IMR-90 (cell line): Measurements from ENCODE around the gene CNTN3. TPM values are rescaled to one million over a fixed set of nuclear protein-coding genes. Genes with fewer than 3 reads are reported as not detected.

Source experiments
- ATAC-seq: fragments of 200-7000 bp; cut with Tn5 transposase; 2 replicates; pipeline ENCODE4 v1.9.1; 2020; ENCODE audit warnings: low read depth, mild to moderate bottlenecking, moderate library complexity
- BruUV-seq: library from RNA; stranded (reverse); fragments of 400-500 nt; replicated peaks from 2 replicates; lab custom pipeline; 2021; lab: Mats Ljungman, UMichigan
- CTCF ChIA-PET: fragments of 300-600 bp; formaldehyde crosslinking; extraction: SDS; loops from one replicate; lab custom pipeline; 2021; ENCODE audit warnings: antibody characterized with exemption; lab: Yijun Ruan, JAX
- POLR2A ChIA-PET: fragments of 300-600 bp; sonication (Branson Sonifier 250); formaldehyde crosslinking; loops from one replicate; lab custom pipeline; 2022; ENCODE audit warnings: antibody characterized with exemption; ENCODE audit not compliant: unreplicated experiment; lab: Charles Lee
- DNase-seq: peaks from one replicate; pipeline ENCODE4 v3.0.0; 2013
- H2AFZ ChIP-seq: replicated peaks from 2 replicates; pipeline ENCODE3; 2013; ENCODE audit warnings: low read length, mild to moderate bottlenecking; ENCODE audit not compliant: poor library complexity
- H2AK5ac ChIP-seq: 2 replicates; pipeline ENCODE4 v1.6.1; 2013; ENCODE audit warnings: low read depth, low read length, inconsistent platforms
- H2AK9ac ChIP-seq: replicated peaks from 2 replicates; pipeline ENCODE3; 2013; ENCODE audit warnings: mild to moderate bottlenecking, low read depth, low read length, moderate library complexity; ENCODE audit not compliant: poor library complexity
- H2BK120ac ChIP-seq: 2 replicates; pipeline ENCODE4 v1.6.1; 2013; ENCODE audit warnings: low read depth, low read length, inconsistent platforms
- H2BK15ac ChIP-seq: 3 replicates; pipeline ENCODE4 v1.6.1; 2013; ENCODE audit warnings: low read depth, low read length, inconsistent platforms
- H2BK20ac ChIP-seq: 2 replicates; pipeline ENCODE4 v1.6.1; 2013; ENCODE audit warnings: low read depth, mild to moderate bottlenecking, inconsistent platforms, low read length, moderate library complexity
- H2BK5ac ChIP-seq: 2 replicates; pipeline ENCODE4 v1.6.1; 2013; ENCODE audit warnings: mild to moderate bottlenecking, low read depth, low read length, inconsistent platforms; ENCODE audit not compliant: poor library complexity, severe bottlenecking
- H3K14ac ChIP-seq: replicated peaks from 2 replicates; pipeline ENCODE4 v1.6.1; 2013; ENCODE audit warnings: low read depth, low read length, inconsistent platforms
- H3K18ac ChIP-seq: 2 replicates; pipeline ENCODE4 v1.6.1; 2013; ENCODE audit warnings: low read depth, low read length, control low read depth
- H3K23ac ChIP-seq: 2 replicates; pipeline ENCODE4 v1.6.1; 2013; ENCODE audit warnings: low read depth, low read length, inconsistent platforms
- H3K27ac ChIP-seq: 2 replicates; pipeline ENCODE4 v1.5.1; 2013; ENCODE audit warnings: mild to moderate bottlenecking, control low read depth, low read length; ENCODE audit not compliant: insufficient read depth
- H3K27me3 ChIP-seq: 2 replicates; pipeline ENCODE4 v1.6.1; 2013; ENCODE audit warnings: low read length; ENCODE audit not compliant: control insufficient read depth, insufficient read depth
- H3K36me3 ChIP-seq: 2 replicates; pipeline ENCODE4 v1.6.1; 2013; ENCODE audit warnings: low read length, mixed read lengths; ENCODE audit not compliant: control insufficient read depth, insufficient read depth
- H3K4ac ChIP-seq: 2 replicates; pipeline ENCODE4 v1.6.1; 2013; ENCODE audit warnings: low read depth, low read length, inconsistent platforms
- H3K4me1 ChIP-seq: 2 replicates; pipeline ENCODE4 v1.6.1; 2013; ENCODE audit warnings: low read length, mixed read lengths; ENCODE audit not compliant: control insufficient read depth, insufficient read depth
- H3K4me2 ChIP-seq: 2 replicates; pipeline ENCODE4 v1.6.1; 2013; ENCODE audit warnings: low read depth, mild to moderate bottlenecking, control low read depth, low read length, moderate library complexity
- H3K4me3 ChIP-seq: 2 replicates; pipeline ENCODE4 v1.5.1; 2013; ENCODE audit warnings: low read depth, mild to moderate bottlenecking, control low read depth, low read length, moderate library complexity; ENCODE audit not compliant: insufficient read depth
- H3K56ac ChIP-seq: 2 replicates; pipeline ENCODE4 v1.6.1; 2013; ENCODE audit warnings: low read length, inconsistent platforms; ENCODE audit not compliant: insufficient read depth; ENCODE audit errors: extremely low read depth
- H3K79me1 ChIP-seq, 2 experiments: 2 replicates each; pipeline ENCODE4 v1.6.1; 2013; ENCODE audit warnings: low read length in 2 of 2, inconsistent platforms in 1 of 2, low read depth in 1 of 2
- H3K9ac ChIP-seq: 2 replicates; pipeline ENCODE4 v1.6.1; 2013; ENCODE audit warnings: low read depth, low read length, control low read depth
- H3K9me1 ChIP-seq: 2 replicates; pipeline ENCODE4 v1.6.1; 2013; ENCODE audit warnings: low read length, inconsistent platforms; ENCODE audit not compliant: insufficient read depth
- H3K9me3 ChIP-seq: 2 replicates; pipeline ENCODE4 v1.6.1; 2013; ENCODE audit warnings: low read length; ENCODE audit not compliant: control insufficient read depth, insufficient read depth
- H4K20me1 ChIP-seq: 2 replicates; pipeline ENCODE4 v1.6.1; 2013; ENCODE audit warnings: low read length, inconsistent platforms; ENCODE audit not compliant: insufficient read depth
- H4K5ac ChIP-seq: 2 replicates; pipeline ENCODE4 v1.6.1; 2013; ENCODE audit warnings: mild to moderate bottlenecking, low read depth, low read length, control low read depth
- H4K8ac ChIP-seq, 2 experiments: 2 replicates each; pipeline ENCODE4 v1.6.1; 2013; ENCODE audit warnings: low read depth in 2 of 2, low read length in 2 of 2, control low read depth in 1 of 2, inconsistent platforms in 1 of 2
- H4K91ac ChIP-seq: 2 replicates; pipeline ENCODE4 v1.6.1; 2013; ENCODE audit warnings: low read depth, low read length, inconsistent platforms; ENCODE audit not compliant: insufficient read depth
- BHLHE40 ChIP-seq: fragments of 150-350 bp; IDR thresholded peaks from 2 replicates; pipeline ENCODE4 v1.6.1; 2016; ENCODE audit warnings: mild to moderate bottlenecking, low read depth, low read length
- CEBPB ChIP-seq: IDR thresholded peaks from 2 replicates; pipeline ENCODE4 v1.6.1; 2012; ENCODE audit warnings: low read depth, low read length, improper control_type of control experiment
- CHD1 ChIP-seq: IDR thresholded peaks from 2 replicates; pipeline ENCODE4 v1.6.1; 2012; ENCODE audit warnings: low read depth, low read length, improper control_type of control experiment
- CTCF ChIP-seq: conservative IDR thresholded peaks from 2 replicates; pipeline ENCODE4 v1.5.1; 2012; ENCODE audit warnings: mild to moderate bottlenecking, low read depth, low read length, improper control_type of control experiment
- ELK1 ChIP-seq: fragments of 150-350 bp; IDR thresholded peaks from 2 replicates; pipeline ENCODE4 v1.6.1; 2016; ENCODE audit warnings: low read depth, mild to moderate bottlenecking, low read length, moderate library complexity, borderline replicate concordance
- FOS ChIP-seq: fragments of 150-350 bp; IDR thresholded peaks from 2 replicates; pipeline ENCODE4 v1.6.1; 2016; ENCODE audit warnings: low read depth, low read length
- MAFK ChIP-seq: IDR thresholded peaks from 2 replicates; pipeline ENCODE4 v1.6.1; 2012; ENCODE audit warnings: low read depth, low read length, improper control_type of control experiment
- MXI1 ChIP-seq: IDR thresholded peaks from 2 replicates; pipeline ENCODE4 v1.6.1; 2012; ENCODE audit warnings: low read depth, mild to moderate bottlenecking, low read length, moderate library complexity, borderline replicate concordance
- RAD21 ChIP-seq: IDR thresholded peaks from 2 replicates; pipeline ENCODE4 v1.6.1; 2012; ENCODE audit warnings: low read length, improper control_type of control experiment
- RCOR1 ChIP-seq: IDR thresholded peaks from 2 replicates; pipeline ENCODE4 v1.6.1; 2012; ENCODE audit warnings: mild to moderate bottlenecking, low read length, improper control_type of control experiment; ENCODE audit not compliant: insufficient replicate concordance
- RFX5 ChIP-seq: IDR thresholded peaks from 2 replicates; pipeline ENCODE4 v1.8.0; 2012; ENCODE audit warnings: low read depth, mild to moderate bottlenecking, low read length, moderate library complexity
- SMC3 ChIP-seq: fragments of 150-350 bp; IDR thresholded peaks from 2 replicates; pipeline ENCODE4 v1.6.1; 2016; ENCODE audit warnings: low read depth, mild to moderate bottlenecking, antibody characterized with exemption, low read length, moderate library complexity
- WGBS, 2 experiments: methylation state at CpG; one replicate each; pipeline versions ENCODE4 v1.1.5 to v1.1.7; 2013; ENCODE audit warnings: missing lambda C conversion rate in 2 of 2; ENCODE audit not compliant: insufficient read length in 1 of 2; ENCODE audit errors: extremely low coverage in 2 of 2; 5-methylcytosine and 5-hydroxymethylcytosine counted together
- dilution Hi-C: fragments of 300-500 bp; cut with HindIII; formaldehyde crosslinking; loops from one replicate; pipeline ENCODE4 v1.14.3; 2018; ENCODE audit warnings: low sequenced_read_pairs; ENCODE audit not compliant: unreplicated experiment
- in situ Hi-C: fragments of 300-500 bp; cut with MboI; formaldehyde crosslinking; loops from 3 replicates; pipeline ENCODE4 v1.14.3; 2019; ENCODE audit warnings: low sequenced_read_pairs, inconsistent platforms, mixed read lengths
- intact Hi-C: fragments of 100-400 bp; cut with micrococcal nuclease; formaldehyde crosslinking; loops from 2 replicates; pipeline ENCODE4 v1.10.0; 2022
- polyA plus RNA-seq, 3 experiments: library from polyadenylated mRNA; depleted of rRNA; stranded (reverse); fragments of >200 nt; gene quantifications; 2 replicates each; pipeline ENCODE4 v1.2.3, GENCODE V29; 2012; ENCODE audit warnings: low replicate concordance in 1 of 3
- total RNA-seq: library from RNA; depleted of rRNA; stranded (reverse); fragments of >200 nt; gene quantifications from 2 replicates; pipeline ENCODE4 v1.2.3, GENCODE V29; 2012

Gene CNTN3
- total and polyA plus RNA-seq, 2 of the 4 experiments (the other 2 are of a cell fraction) = 3.5 to 3.6 TPM

- DNase-seq (no peak), ATAC-seq (no peak)
- H4K5ac ChIP-seq = no peak overlapping the region
- BruUV-seq = no TSS peak
- no peaks in the 10 kb centered on the region for H4K20me1 ChIP-seq
- no peak overlapping the region for H2AK9ac ChIP-seq
- H3K14ac ChIP-seq = no peak overlapping the region
- no peak for TF ChIP-seq MXI1
- TF ChIP-seq RCOR1 = no peak
- TF ChIP-seq BHLHE40 = no peak
- TF ChIP-seq CHD1 = no peak
- TF ChIP-seq RFX5 = no peak
- TF ChIP-seq SMC3 = no peak
- TF ChIP-seq FOS = no peak
- no peak for TF ChIP-seq ELK1
- no peak for TF ChIP-seq CTCF
- TF ChIP-seq RAD21 = no peak
- TF ChIP-seq MAFK = no peak
- no peak for TF ChIP-seq CEBPB
- H3K27ac ChIP-seq = no peak overlapping the region
- no peaks in the 10 kb centered on the region for H3K27me3 ChIP-seq
- no peak overlapping the region for H3K23ac ChIP-seq
- H3K9me3 ChIP-seq = no peaks in the 10 kb centered on the region
- WGBS, 2 experiments = no CpG with 5 or more reads among the region's 1 CpG
- no peak overlapping the region for H2AK5ac ChIP-seq
- H3K18ac ChIP-seq = no peak overlapping the region
- H3K4me3 ChIP-seq = no peak overlapping the region
- no peaks in the 10 kb centered on the region for H3K79me1 ChIP-seq
- H2BK20ac ChIP-seq = no peak overlapping the region
- no peaks in the 10 kb centered on the region; the same call in 1 of the 2 replicates for H3K4me1 ChIP-seq
- H2BK5ac ChIP-seq = no peak overlapping the region
- H2BK120ac ChIP-seq = no peak overlapping the region
- H4K8ac ChIP-seq = no peak overlapping the region
- CTCF ChIA-PET = no interaction called here
- H2AFZ ChIP-seq = no peak overlapping the region
- no peak overlapping the region for H3K56ac ChIP-seq
- no peaks in the 10 kb centered on the region for H3K36me3 ChIP-seq
- H4K91ac ChIP-seq = no peak overlapping the region
- no peak overlapping the region for H3K4me2 ChIP-seq
- H3K9me1 ChIP-seq = no peaks in the 10 kb centered on the region
- intact Hi-C loops = no loop called here
- no peak overlapping the region for H3K9ac ChIP-seq
- dilution Hi-C loops = no loop called here
- no peak overlapping the region for H2BK15ac ChIP-seq
- POLR2A ChIA-PET = no interaction called here
- no peak overlapping the region for H3K4ac ChIP-seq
- in situ Hi-C loops = no loop called here
These were observed 31.6 kb upstream of the CNTN3 start for GRCh38 chr3:74646094-74646493.
